Astrocyte (in vitro differentiated cells and primary cell): ENCODE results near the gene PTPRK. TPM values are rescaled to one million over a fixed set of nuclear protein-coding genes. Genes with fewer than 3 reads are reported as not detected.

Experiments used
- DNase-seq: peaks from one replicate; pipeline ENCODE4 v3.0.0-alpha.2; 2010; ENCODE audit warnings: low read depth
- FAIRE-seq: peaks from 2 replicates; lab custom pipeline; 2011; peaks lifted over from hg19 to GRCh38; lab: Jason Lieb, UNC
- H2AFZ ChIP-seq: 2 replicates; pipeline ENCODE4 v1.6.0; 2012; ENCODE audit warnings: low read depth, low read length, inconsistent platforms
- H3K27ac ChIP-seq: 2 replicates; pipeline ENCODE4 v1.5.1; 2011; ENCODE audit warnings: low read depth, low read length, inconsistent platforms
- H3K27me3 ChIP-seq: 2 replicates; pipeline ENCODE4 v1.6.0; 2011; ENCODE audit warnings: low read length, inconsistent platforms; ENCODE audit not compliant: insufficient read depth
- H3K36me3 ChIP-seq: 2 replicates; pipeline ENCODE4 v1.5.1; 2011; ENCODE audit warnings: low read length, inconsistent platforms; ENCODE audit not compliant: insufficient read depth
- H3K4me1 ChIP-seq: 2 replicates; pipeline ENCODE4 v1.5.1; 2011; ENCODE audit warnings: low read length, inconsistent platforms; ENCODE audit not compliant: insufficient read depth
- H3K4me2 ChIP-seq: 2 replicates; pipeline ENCODE4 v1.6.0; 2012; ENCODE audit warnings: low read length, inconsistent platforms
- H3K4me3 ChIP-seq: 2 replicates; pipeline ENCODE4 v1.5.1; 2011; ENCODE audit warnings: low read depth, mild to moderate bottlenecking, low read length, inconsistent platforms; ENCODE audit not compliant: insufficient read depth
- H3K79me2 ChIP-seq: 2 replicates; pipeline ENCODE4 v1.6.0; 2012; ENCODE audit warnings: mild to moderate bottlenecking, low read length, inconsistent platforms; ENCODE audit not compliant: insufficient read depth
- H3K9ac ChIP-seq: 2 replicates; pipeline ENCODE4 v1.6.0; 2012; ENCODE audit warnings: mild to moderate bottlenecking, low read length, inconsistent platforms
- H3K9me3 ChIP-seq: 2 replicates; pipeline ENCODE4 v1.5.1; 2012; ENCODE audit warnings: low read depth, mild to moderate bottlenecking, low read length, inconsistent platforms; ENCODE audit not compliant: insufficient read depth
- H4K20me1 ChIP-seq: 2 replicates; pipeline ENCODE4 v1.6.0; 2012; ENCODE audit warnings: low read length, inconsistent platforms; ENCODE audit not compliant: insufficient read depth
- H3K27ac Mint-ChIP-seq: one replicate; pipeline ENCODE4 v1.8.0; 2021; ENCODE audit warnings: mild to moderate bottlenecking, mixed read lengths; ENCODE audit not compliant: unreplicated experiment
- H3K27me3 Mint-ChIP-seq: one replicate; pipeline ENCODE4 v1.8.0; 2021; ENCODE audit warnings: low read depth, mixed read lengths; ENCODE audit not compliant: unreplicated experiment
- H3K36me3 Mint-ChIP-seq: one replicate; pipeline ENCODE4 v1.8.0; 2021; ENCODE audit warnings: low read depth, mixed read lengths; ENCODE audit not compliant: unreplicated experiment
- H3K4me1 Mint-ChIP-seq: one replicate; pipeline ENCODE4 v1.8.0; 2021; ENCODE audit warnings: low read depth, mixed read lengths; ENCODE audit not compliant: unreplicated experiment
- H3K4me3 Mint-ChIP-seq: one replicate; pipeline ENCODE4 v1.8.0; 2021; ENCODE audit warnings: mild to moderate bottlenecking, moderate library complexity, mixed read lengths; ENCODE audit not compliant: unreplicated experiment
- H3K9me3 Mint-ChIP-seq: one replicate; pipeline ENCODE4 v1.8.0; 2021; ENCODE audit warnings: mild to moderate bottlenecking, mixed read lengths; ENCODE audit not compliant: unreplicated experiment
- EZH2 ChIP-seq: IDR thresholded peaks from 2 replicates; pipeline ENCODE4 v1.6.1; 2012; ENCODE audit warnings: mild to moderate bottlenecking, low read length, inconsistent platforms; ENCODE audit not compliant: insufficient read depth
- total RNA-seq: library from RNA; stranded (reverse); gene quantifications from 2 replicates; pipeline ENCODE4 v1.2.1, GENCODE V29; 2021
- TF ChIP-seq, protein P1 (sequence below): IDR thresholded peaks from 2 replicates; pipeline ENCODE4 v1.5.1; 2011; ENCODE audit warnings: low read depth, mild to moderate bottlenecking, inconsistent platforms, low read length, moderate library complexity; ENCODE audit not compliant: insufficient read depth

Gene PTPRK
- total RNA-seq, 1 donor from 2014 or later = 159 TPM

DNA sequence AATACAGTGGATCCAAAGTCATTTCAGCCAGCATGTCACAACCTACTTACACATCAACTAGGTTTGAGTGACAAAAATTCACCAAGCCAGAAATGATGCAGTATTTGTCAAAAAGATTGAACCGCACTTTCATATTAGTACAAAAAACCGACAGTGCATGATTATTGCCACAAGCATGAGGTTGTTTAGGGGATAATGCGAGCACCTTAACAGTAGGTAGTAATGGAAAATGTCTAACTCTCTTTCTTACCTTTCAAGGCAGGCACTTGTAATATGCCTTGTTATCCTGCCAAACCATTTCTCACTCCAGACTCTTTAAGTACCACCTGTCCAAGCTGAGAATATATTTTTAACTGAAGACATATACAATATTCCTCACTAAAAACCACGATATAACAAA lies 349.2 kb downstream of the PTPRK start:
- Mint-ChIP-seq H3K27ac (no peak overlapping the region), H3K4me3 (no peak overlapping the region), H3K4me1 (peaks cover 6% of the 10 kb centered on the region), H3K36me3 (no peaks in the 10 kb centered on the region), H3K27me3 (no peaks in the 10 kb centered on the region), H3K9me3 (no peaks in the 10 kb centered on the region)
- Histone ChIP-seq H3K79me2 (peaks cover 2% of the 10 kb centered on the region), H3K27ac (no peak overlapping the region), H3K36me3 (no peaks in the 10 kb centered on the region), H3K4me1 (peaks cover 8% of the 10 kb centered on the region), H3K4me3 (no peak overlapping the region), H4K20me1 (no peaks in the 10 kb centered on the region), H3K27me3 (no peaks in the 10 kb centered on the region), H2AFZ (no peak overlapping the region), H3K9me3 (no peaks in the 10 kb centered on the region), H3K4me2 (no peak overlapping the region), H3K9ac (no peak overlapping the region)
- DNase-seq (no peak), FAIRE-seq (no peak)
- TF ChIP-seq, protein P1, sequence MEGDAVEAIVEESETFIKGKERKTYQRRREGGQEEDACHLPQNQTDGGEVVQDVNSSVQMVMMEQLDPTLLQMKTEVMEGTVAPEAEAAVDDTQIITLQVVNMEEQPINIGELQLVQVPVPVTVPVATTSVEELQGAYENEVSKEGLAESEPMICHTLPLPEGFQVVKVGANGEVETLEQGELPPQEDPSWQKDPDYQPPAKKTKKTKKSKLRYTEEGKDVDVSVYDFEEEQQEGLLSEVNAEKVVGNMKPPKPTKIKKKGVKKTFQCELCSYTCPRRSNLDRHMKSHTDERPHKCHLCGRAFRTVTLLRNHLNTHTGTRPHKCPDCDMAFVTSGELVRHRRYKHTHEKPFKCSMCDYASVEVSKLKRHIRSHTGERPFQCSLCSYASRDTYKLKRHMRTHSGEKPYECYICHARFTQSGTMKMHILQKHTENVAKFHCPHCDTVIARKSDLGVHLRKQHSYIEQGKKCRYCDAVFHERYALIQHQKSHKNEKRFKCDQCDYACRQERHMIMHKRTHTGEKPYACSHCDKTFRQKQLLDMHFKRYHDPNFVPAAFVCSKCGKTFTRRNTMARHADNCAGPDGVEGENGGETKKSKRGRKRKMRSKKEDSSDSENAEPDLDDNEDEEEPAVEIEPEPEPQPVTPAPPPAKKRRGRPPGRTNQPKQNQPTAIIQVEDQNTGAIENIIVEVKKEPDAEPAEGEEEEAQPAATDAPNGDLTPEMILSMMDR = no peak
- TF ChIP-seq EZH2 = no peak

DNA sequence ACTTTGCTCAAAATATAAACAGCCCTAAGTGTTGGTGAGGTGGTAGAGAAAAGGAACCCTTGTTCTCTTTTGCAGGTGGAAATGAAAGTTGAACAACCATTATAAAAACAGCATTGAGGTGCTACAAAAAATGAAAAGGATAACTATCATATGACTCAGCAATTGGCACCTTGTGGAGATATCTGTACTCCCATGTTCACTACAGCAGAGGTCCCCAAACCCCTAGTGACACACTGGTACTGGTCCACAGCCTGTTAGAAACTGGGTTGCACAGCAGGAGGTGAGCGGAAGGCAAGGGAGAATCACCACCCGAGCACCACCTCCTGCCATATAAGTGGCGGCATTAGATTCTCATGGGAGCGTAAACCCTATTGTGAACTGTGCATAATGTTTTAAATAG lies 352.2 kb downstream of the PTPRK start:
- H3K27me3 ChIP-seq = no peaks in the 10 kb centered on the region
- no peaks in the 10 kb centered on the region for H3K9me3 ChIP-seq
- H3K9ac ChIP-seq = no peak overlapping the region
- no peak overlapping the region for H3K4me2 ChIP-seq
- DNase-seq = no peak
- H2AFZ ChIP-seq = no peak overlapping the region
- no peak overlapping the region for H3K4me3 ChIP-seq
- no peak for TF ChIP-seq EZH2
- TF ChIP-seq, protein P1 = no peak
- Mint-ChIP-seq H3K9me3 (no peaks in the 10 kb centered on the region), H3K4me1 (peaks cover 7% of the 10 kb centered on the region), H3K36me3 (no peaks in the 10 kb centered on the region), H3K27ac (no peak overlapping the region), H3K4me3 (no peak overlapping the region), H3K27me3 (no peaks in the 10 kb centered on the region)
- H3K79me2 ChIP-seq = peaks cover 2% of the 10 kb centered on the region
- FAIRE-seq = no peak
- peaks cover 4% of the 10 kb centered on the region for H3K4me1 ChIP-seq
- H3K27ac ChIP-seq = no peak overlapping the region
- no peaks in the 10 kb centered on the region for H4K20me1 ChIP-seq
- H3K36me3 ChIP-seq = no peaks in the 10 kb centered on the region

DNA sequence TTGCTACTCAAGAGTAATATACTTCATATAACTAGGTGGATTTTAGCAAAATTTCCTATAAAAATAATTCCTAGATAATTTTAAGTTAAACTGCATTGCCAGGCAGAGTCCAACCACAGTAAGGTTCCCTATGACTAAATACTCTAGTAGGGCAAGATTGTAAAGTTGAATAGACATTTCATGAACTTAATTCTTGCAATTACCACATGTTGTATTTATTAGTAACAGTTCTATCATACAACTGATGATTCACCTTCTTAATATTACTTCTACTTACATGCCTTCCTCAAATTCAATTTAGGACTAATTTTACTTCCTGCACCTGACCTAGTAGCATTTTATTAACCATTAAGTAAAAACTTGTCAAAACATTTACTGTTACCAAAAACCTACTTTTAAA lies 352.8 kb downstream of the PTPRK start:
- Mint-ChIP-seq H3K9me3 (no peaks in the 10 kb centered on the region), H3K4me3 (no peak overlapping the region), H3K4me1 (peaks cover 7% of the 10 kb centered on the region), H3K36me3 (no peaks in the 10 kb centered on the region), H3K27ac (no peak overlapping the region), H3K27me3 (no peaks in the 10 kb centered on the region)
- Histone ChIP-seq H4K20me1 (no peaks in the 10 kb centered on the region), H3K27me3 (no peaks in the 10 kb centered on the region), H3K9ac (no peak overlapping the region), H3K9me3 (no peaks in the 10 kb centered on the region), H3K4me3 (no peak overlapping the region), H3K27ac (no peak overlapping the region), H3K36me3 (no peaks in the 10 kb centered on the region), H3K79me2 (peaks cover 2% of the 10 kb centered on the region), H2AFZ (no peak overlapping the region), H3K4me1 (no peaks in the 10 kb centered on the region), H3K4me2 (no peak overlapping the region)
- DNase-seq = no peak
- TF ChIP-seq, protein P1 = no peak
- no peak for TF ChIP-seq EZH2
- no peak for FAIRE-seq
